Fibroblast of lung (primary cell): ENCODE results near the gene GPR108. TPM values are rescaled to one million over a fixed set of nuclear protein-coding genes. Genes with fewer than 3 reads are reported as not detected.

Experiments
- DNase-seq, 2 donors: peaks; one replicate each; pipeline versions ENCODE4 v3.0.0 to v3.0.0-alpha.2; 2010; ENCODE audit warnings: low read depth in 2 of 2
- H2AFZ ChIP-seq: 2 replicates; pipeline ENCODE4 v1.5.1; 2012; ENCODE audit warnings: low read length, control low read depth, inconsistent platforms
- H3K27ac ChIP-seq: 2 replicates; pipeline ENCODE4 v1.5.1; 2011; ENCODE audit warnings: low read length, control low read depth; ENCODE audit not compliant: insufficient read depth
- H3K27me3 ChIP-seq: 2 replicates; pipeline ENCODE4 v1.5.1; 2011; ENCODE audit warnings: mild to moderate bottlenecking, low read length; ENCODE audit not compliant: control insufficient read depth, insufficient read depth
- H3K36me3 ChIP-seq: 2 replicates; pipeline ENCODE4 v1.5.1; 2011; ENCODE audit warnings: low read length; ENCODE audit not compliant: control insufficient read depth, insufficient read depth
- H3K4me1 ChIP-seq: 2 replicates; pipeline ENCODE4 v1.5.1; 2011; ENCODE audit warnings: low read length; ENCODE audit not compliant: control insufficient read depth, insufficient read depth; ENCODE audit errors: extremely low read depth
- H3K4me2 ChIP-seq: 2 replicates; pipeline ENCODE4 v1.5.1; 2011; ENCODE audit warnings: low read length, control low read depth; ENCODE audit not compliant: insufficient read depth; ENCODE audit errors: extremely low read depth
- H3K4me3 ChIP-seq, 4 experiments: fragments of 200-600 bp in 1 of 4; sonication (generic) in 1 of 4; replicated peaks in 1 of 4; 2 replicates each; pipeline ENCODE4 v1.5.1; 2011 to 2016; ENCODE audit warnings: low read length in 4 of 4, low read depth in 3 of 4, mild to moderate bottlenecking in 3 of 4, control low read depth in 2 of 4, inconsistent platforms in 1 of 4, mixed read lengths in 1 of 4; ENCODE audit not compliant: insufficient read depth in 1 of 4; ENCODE audit errors: control extremely low read depth in 1 of 4
- H3K79me2 ChIP-seq: 2 replicates; pipeline ENCODE4 v1.5.1; 2012; ENCODE audit warnings: mild to moderate bottlenecking, low read length, inconsistent platforms; ENCODE audit not compliant: control insufficient read depth, insufficient read depth
- H3K9ac ChIP-seq: 2 replicates; pipeline ENCODE4 v1.5.1; 2011; ENCODE audit warnings: mild to moderate bottlenecking, low read length, control low read depth; ENCODE audit not compliant: insufficient read depth
- H3K9me3 ChIP-seq: 2 replicates; pipeline ENCODE4 v1.5.1; 2012; ENCODE audit warnings: low read depth, low read length; ENCODE audit not compliant: control insufficient read depth, insufficient read depth
- H4K20me1 ChIP-seq: 2 replicates; pipeline ENCODE4 v1.5.1; 2011; ENCODE audit warnings: low read length; ENCODE audit not compliant: control insufficient read depth, insufficient read depth; ENCODE audit errors: extremely low read depth
- CTCF ChIP-seq, 2 donors: IDR thresholded peaks in 1 of 2; conservative IDR thresholded peaks in 1 of 2; 1 replicate in 1 of 2; 2 replicates in 1 of 2; pipeline ENCODE4 v1.5.1; 2011 to 2012; ENCODE audit warnings: low read length in 2 of 2, control low read depth in 1 of 2, inconsistent platforms in 1 of 2, low read depth in 1 of 2, mild to moderate bottlenecking in 1 of 2
- EZH2 ChIP-seq: IDR thresholded peaks from 2 replicates; pipeline ENCODE4 v1.5.1; 2012; ENCODE audit warnings: low read length, control low read depth, mild to moderate bottlenecking; ENCODE audit errors: missing control alignments
- polyA plus RNA-seq, 2 donors: library from polyadenylated mRNA; depleted of rRNA in 1 of 2; stranded (reverse) in 1 of 2; unstranded in 1 of 2; fragments of >200 nt; gene quantifications; 2 replicates each; pipeline ENCODE4 v1.2.1, GENCODE V29; 2011 to 2012; ENCODE audit warnings: missing spikeins in 1 of 2
- total RNA-seq: library from RNA; depleted of rRNA; stranded (reverse); fragments of >200 nt; gene quantifications from 2 replicates; pipeline ENCODE4 v1.2.1, GENCODE V29; 2014

GPR108 gene
- total and polyA plus RNA-seq, 2 donors (not counting 1 experiment from before 2014, with no cell fraction given), result 28.4 to 57.0 TPM

- Histone ChIP-seq H3K4me1 (no peaks in the 10 kb centered on the region), H2AFZ (no peak overlapping the region), H3K4me3 (no peak overlapping the region), H3K27ac (no peak overlapping the region), H3K9me3 (no peaks in the 10 kb centered on the region), H3K9ac (no peak overlapping the region), H3K4me2 (no peak overlapping the region), H3K36me3 (no peaks in the 10 kb centered on the region), H3K27me3 (no peaks in the 10 kb centered on the region), H4K20me1 (no peaks in the 10 kb centered on the region), H3K79me2 (no peaks in the 10 kb centered on the region)
- no peak for TF ChIP-seq EZH2
- TF ChIP-seq CTCF (conservative IDR thresholded peaks at IDR 0.05 in 1 of 2, IDR thresholded peaks at IDR 0.05 in 1 of 2; ENCODE audit: low read depth in 1 of 2, low read length in 2 of 2), result no peak
- no peak for DNase-seq
Observed at GRCh38 chr19:6712692-6713670, 24.4 kb downstream of the GPR108 start.

GRCh38 chr19:6712231-6712630 lies 25.1 kb downstream of the GPR108 start:
- DNase-seq, result no peak
- Histone ChIP-seq H3K4me3 (no peak overlapping the region), H3K79me2 (no peaks in the 10 kb centered on the region), H3K9ac (no peak overlapping the region), H2AFZ (no peak overlapping the region), H3K36me3 (no peaks in the 10 kb centered on the region), H3K9me3 (no peaks in the 10 kb centered on the region), H3K4me2 (no peak overlapping the region), H4K20me1 (no peaks in the 10 kb centered on the region), H3K4me1 (no peaks in the 10 kb centered on the region), H3K27me3 (no peaks in the 10 kb centered on the region), H3K27ac (no peak overlapping the region)
- TF ChIP-seq CTCF (conservative IDR thresholded peaks at IDR 0.05 in 1 of 2, IDR thresholded peaks at IDR 0.05 in 1 of 2; ENCODE audit: low read depth in 1 of 2, low read length in 2 of 2) (no peak), EZH2 (no peak)

- H4K20me1 ChIP-seq, result no peaks in the 10 kb centered on the region
- no peak overlapping the region for H3K4me3 ChIP-seq
- H3K79me2 ChIP-seq, result no peaks in the 10 kb centered on the region
- no peaks in the 10 kb centered on the region for H3K4me1 ChIP-seq
- H2AFZ ChIP-seq, result no peak overlapping the region
- H3K4me2 ChIP-seq, result no peak overlapping the region
- no peak overlapping the region for H3K27ac ChIP-seq
- no peaks in the 10 kb centered on the region for H3K27me3 ChIP-seq
- H3K9me3 ChIP-seq, result no peaks in the 10 kb centered on the region
- TF ChIP-seq EZH2 (no peak), CTCF (conservative IDR thresholded peaks at IDR 0.05 in 1 of 2, IDR thresholded peaks at IDR 0.05 in 1 of 2; ENCODE audit: low read depth in 1 of 2, low read length in 2 of 2) (no peak)
- H3K36me3 ChIP-seq, result no peaks in the 10 kb centered on the region
- no peak for DNase-seq
- no peak overlapping the region for H3K9ac ChIP-seq
Observed at GRCh38 chr19:6711605-6712004, 25.8 kb downstream of the GPR108 start.
